ENCODE data around the gene CLNK. TPM values are rescaled to one million over a fixed set of nuclear protein-coding genes. Genes with fewer than 3 reads are reported as not detected.
A peak's percentile ranks its signal among the peaks of the same experiment; 100 is the strongest.

Gene CLNK
- total RNA-seq, 1 donor from 2014 or later = not detected

DNA sequence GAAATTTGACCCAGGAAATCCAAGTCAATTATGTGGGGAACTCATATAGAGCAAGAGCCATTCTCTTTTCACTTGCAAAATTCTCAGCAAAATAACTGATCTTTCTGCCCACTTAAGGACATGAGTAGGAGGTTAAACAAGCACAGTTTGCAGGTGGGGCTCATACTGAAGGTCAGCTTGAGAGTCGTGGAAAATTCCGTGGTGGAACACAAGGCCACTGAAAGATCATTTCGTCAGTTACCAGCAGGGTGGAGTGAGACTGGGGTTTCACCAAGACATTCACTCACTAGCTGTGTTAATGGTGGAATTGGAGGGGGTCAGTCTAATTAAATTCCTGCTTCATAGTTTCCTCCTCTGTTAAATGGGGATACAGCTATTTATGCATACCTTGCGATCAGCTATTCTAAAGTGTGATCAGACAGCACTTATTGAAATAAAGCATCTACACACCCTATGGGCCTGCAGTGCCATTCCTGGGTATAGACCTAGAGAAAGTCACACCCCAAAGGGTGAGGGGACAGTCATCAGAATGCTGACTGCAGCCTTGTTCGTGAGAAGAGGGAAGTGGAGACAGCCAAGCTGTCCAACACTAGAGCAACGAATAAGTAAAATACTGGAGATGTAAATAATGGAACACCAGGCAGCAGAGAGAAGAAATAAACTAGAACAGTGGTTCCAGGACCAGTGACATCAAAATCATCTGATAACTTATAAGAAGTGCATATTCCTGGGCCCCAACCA lies 42.7 kb upstream of the CLNK start:
- TF ChIP-seq, protein P1, sequence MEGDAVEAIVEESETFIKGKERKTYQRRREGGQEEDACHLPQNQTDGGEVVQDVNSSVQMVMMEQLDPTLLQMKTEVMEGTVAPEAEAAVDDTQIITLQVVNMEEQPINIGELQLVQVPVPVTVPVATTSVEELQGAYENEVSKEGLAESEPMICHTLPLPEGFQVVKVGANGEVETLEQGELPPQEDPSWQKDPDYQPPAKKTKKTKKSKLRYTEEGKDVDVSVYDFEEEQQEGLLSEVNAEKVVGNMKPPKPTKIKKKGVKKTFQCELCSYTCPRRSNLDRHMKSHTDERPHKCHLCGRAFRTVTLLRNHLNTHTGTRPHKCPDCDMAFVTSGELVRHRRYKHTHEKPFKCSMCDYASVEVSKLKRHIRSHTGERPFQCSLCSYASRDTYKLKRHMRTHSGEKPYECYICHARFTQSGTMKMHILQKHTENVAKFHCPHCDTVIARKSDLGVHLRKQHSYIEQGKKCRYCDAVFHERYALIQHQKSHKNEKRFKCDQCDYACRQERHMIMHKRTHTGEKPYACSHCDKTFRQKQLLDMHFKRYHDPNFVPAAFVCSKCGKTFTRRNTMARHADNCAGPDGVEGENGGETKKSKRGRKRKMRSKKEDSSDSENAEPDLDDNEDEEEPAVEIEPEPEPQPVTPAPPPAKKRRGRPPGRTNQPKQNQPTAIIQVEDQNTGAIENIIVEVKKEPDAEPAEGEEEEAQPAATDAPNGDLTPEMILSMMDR (IDR thresholded peaks at IDR 0.05) = no peak
- H3K4me3 Mint-ChIP-seq (ENCODE audit: unreplicated experiment) = no peak overlapping the region
- no peaks in the 10 kb centered on the region for H3K9me3 Mint-ChIP-seq (ENCODE audit: low read depth)
- no peaks in the 10 kb centered on the region for H3K36me3 Mint-ChIP-seq (ENCODE audit: low read depth)
- peaks cover 10% of the 10 kb centered on the region for H3K4me1 Mint-ChIP-seq (ENCODE audit: low read depth)
- no peak overlapping the region for H3K27ac Mint-ChIP-seq (ENCODE audit: unreplicated experiment)
- no peak for DNase-seq (ENCODE audit: low spot score)
- peaks cover 4% of the 10 kb centered on the region for H3K27me3 Mint-ChIP-seq (ENCODE audit: low read depth)

- no peaks in the 10 kb centered on the region for H3K36me3 Mint-ChIP-seq (ENCODE audit: low read depth)
- H3K4me1 Mint-ChIP-seq (ENCODE audit: low read depth) = peaks cover 10% of the 10 kb centered on the region
- H3K27ac Mint-ChIP-seq (ENCODE audit: unreplicated experiment) = no peak overlapping the region
- H3K9me3 Mint-ChIP-seq (ENCODE audit: low read depth) = no peaks in the 10 kb centered on the region
- peaks cover 11% of the 10 kb centered on the region for H3K27me3 Mint-ChIP-seq (ENCODE audit: low read depth)
- no peak overlapping the region for H3K4me3 Mint-ChIP-seq (ENCODE audit: unreplicated experiment)
- no peak for DNase-seq (ENCODE audit: low spot score)
- TF ChIP-seq, protein P1 (IDR thresholded peaks at IDR 0.05) = no peak
Observed at GRCh38 chr4:10722957-10723356, 38.4 kb upstream of the CLNK start.

DNA sequence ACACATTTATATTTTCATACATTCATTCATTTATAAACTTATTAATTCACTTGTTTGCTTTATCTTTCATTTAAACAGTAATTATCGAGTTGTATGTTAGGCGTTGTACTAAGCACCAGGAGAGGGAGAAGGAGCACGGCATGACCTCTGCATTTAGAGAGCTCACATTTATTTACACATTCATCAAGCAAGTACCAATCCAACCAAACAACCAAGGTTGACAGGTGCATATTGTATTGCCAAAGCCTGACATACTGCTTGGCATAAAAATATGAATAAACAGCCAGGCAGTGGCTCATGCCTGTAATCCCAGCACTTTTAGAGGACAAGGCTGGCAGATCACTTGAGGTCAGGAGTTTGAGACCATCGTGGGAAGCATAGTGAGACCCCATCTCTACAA lies 37.0 kb upstream of the CLNK start:
- Mint-ChIP-seq H3K27ac (ENCODE audit: unreplicated experiment) (no peak overlapping the region), H3K27me3 (ENCODE audit: low read depth) (peaks cover 12% of the 10 kb centered on the region), H3K4me3 (ENCODE audit: unreplicated experiment) (no peak overlapping the region), H3K4me1 (ENCODE audit: low read depth) (peaks cover under 1% of the 10 kb centered on the region), H3K9me3 (ENCODE audit: low read depth) (no peaks in the 10 kb centered on the region), H3K36me3 (ENCODE audit: low read depth) (no peaks in the 10 kb centered on the region)
- DNase-seq (ENCODE audit: low spot score) = no peak
- TF ChIP-seq, protein P1 (IDR thresholded peaks at IDR 0.05) = no peak

DNA sequence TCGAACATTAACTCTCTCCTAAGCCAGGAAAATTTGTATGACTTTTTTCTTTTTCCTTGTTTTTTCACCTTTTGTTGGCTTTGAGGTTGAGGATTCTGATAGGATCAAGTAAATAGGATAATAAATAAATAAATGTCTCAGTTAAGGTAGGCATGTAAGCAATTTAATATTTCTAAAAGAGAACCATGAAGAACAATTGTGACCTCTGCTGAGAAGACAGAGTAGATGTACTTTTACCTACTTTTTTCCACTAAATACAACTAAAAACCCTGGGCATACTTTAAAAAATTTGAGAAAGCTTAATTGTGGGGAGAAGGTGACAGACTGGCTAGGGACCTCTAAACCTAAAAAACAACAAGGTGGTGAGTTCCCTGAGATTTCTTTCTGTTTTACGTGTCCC lies 31.6 kb upstream of the CLNK start:
- peaks cover 4% of the 10 kb centered on the region for H3K4me1 Mint-ChIP-seq (ENCODE audit: low read depth)
- H3K4me3 Mint-ChIP-seq (ENCODE audit: unreplicated experiment) = no peak overlapping the region
- no peak overlapping the region for H3K27ac Mint-ChIP-seq (ENCODE audit: unreplicated experiment)
- DNase-seq (ENCODE audit: low spot score) = no peak
- peaks cover 10% of the 10 kb centered on the region for H3K9me3 Mint-ChIP-seq (ENCODE audit: low read depth)
- TF ChIP-seq, protein P1 (IDR thresholded peaks at IDR 0.05) = peak; percentile 50
- peaks cover 5% of the 10 kb centered on the region for H3K36me3 Mint-ChIP-seq (ENCODE audit: low read depth)
- H3K27me3 Mint-ChIP-seq (ENCODE audit: low read depth) = peaks cover 10% of the 10 kb centered on the region

DNA sequence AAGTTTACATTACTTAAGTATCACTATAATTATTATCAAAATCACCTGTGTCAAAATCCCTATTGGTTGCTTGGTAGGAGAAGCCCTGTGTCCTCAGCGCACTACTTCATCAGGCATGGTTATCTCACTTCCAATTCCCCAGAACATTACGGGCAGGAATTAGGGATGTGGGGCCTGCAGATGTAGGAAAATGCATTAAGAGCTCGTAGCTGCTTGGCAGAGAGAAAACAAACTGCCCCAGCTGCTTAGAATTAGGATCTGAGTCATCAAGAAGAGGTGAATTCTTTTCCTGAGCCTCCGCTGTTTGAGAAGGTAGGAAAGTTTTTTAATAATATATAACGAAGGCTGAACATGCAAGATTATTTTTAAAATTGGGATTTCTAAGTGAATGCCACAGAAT lies 31.1 kb upstream of the CLNK start:
- Mint-ChIP-seq H3K36me3 (ENCODE audit: low read depth) (peaks cover 5% of the 10 kb centered on the region), H3K9me3 (ENCODE audit: low read depth) (peaks cover 10% of the 10 kb centered on the region), H3K27me3 (ENCODE audit: low read depth) (peaks cover 8% of the 10 kb centered on the region), H3K4me1 (ENCODE audit: low read depth) (peaks cover 4% of the 10 kb centered on the region), H3K4me3 (ENCODE audit: unreplicated experiment) (no peak overlapping the region), H3K27ac (ENCODE audit: unreplicated experiment) (no peak overlapping the region)
- no peak for DNase-seq (ENCODE audit: low spot score)
- TF ChIP-seq, protein P1 (IDR thresholded peaks at IDR 0.05) = no peak
